Activated CD8-positive, alpha-beta memory T cell treated with anti-CD3 and anti-CD28 coated beads for 36 hours (primary cell): Measurements from ENCODE around the gene LPAR3. TPM values are rescaled to one million over a fixed set of nuclear protein-coding genes. Genes with fewer than 3 reads are reported as not detected.

Experiments
- CTCF ChIA-PET: fragments of 350-600 bp; sonication (Branson Sonifier 250); formaldehyde crosslinking; loops from one replicate; lab custom pipeline; 2021; ENCODE audit warnings: antibody characterized with exemption; lab: Charles Lee
- POLR2A ChIA-PET: fragments of 350-600 bp; sonication (Branson Sonifier 250); formaldehyde crosslinking; loops from one replicate; lab custom pipeline; 2021; ENCODE audit warnings: antibody characterized with exemption; lab: Charles Lee
- total RNA-seq, 2 experiments: library from RNA; stranded (reverse); gene quantifications; one replicate each; pipeline ENCODE4 v1.2.3, GENCODE V29; 2021

Gene LPAR3
- total RNA-seq, 2 experiments from 2014 or later, result 0.84 to 0.92 TPM

GRCh38 chr1:84795213-84795612 is 97.8 kb downstream of the LPAR3 start:
- ChIA-PET CTCF (no interaction called here), POLR2A (no interaction called here)

DNA sequence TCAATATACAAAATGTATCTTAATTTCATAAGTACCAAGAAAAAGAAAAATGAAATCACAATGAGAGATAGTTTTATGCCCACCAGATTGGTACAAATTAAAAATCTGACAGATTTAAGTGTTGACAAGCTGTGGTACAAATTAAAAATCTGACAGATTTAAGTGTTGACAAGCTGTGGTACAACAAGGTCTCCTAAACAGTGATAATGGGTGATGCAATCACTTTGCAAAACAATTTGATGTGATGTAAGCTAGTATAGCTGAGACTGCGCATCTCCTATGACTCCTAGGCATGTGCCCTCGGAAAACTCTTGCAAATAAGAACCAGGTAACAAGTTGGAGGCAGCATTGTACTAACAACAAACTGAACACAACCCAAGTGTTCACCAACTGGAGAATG is 100.6 kb downstream of the LPAR3 start:
- CTCF ChIA-PET, result no interaction called here
- POLR2A ChIA-PET, result no interaction called here

DNA sequence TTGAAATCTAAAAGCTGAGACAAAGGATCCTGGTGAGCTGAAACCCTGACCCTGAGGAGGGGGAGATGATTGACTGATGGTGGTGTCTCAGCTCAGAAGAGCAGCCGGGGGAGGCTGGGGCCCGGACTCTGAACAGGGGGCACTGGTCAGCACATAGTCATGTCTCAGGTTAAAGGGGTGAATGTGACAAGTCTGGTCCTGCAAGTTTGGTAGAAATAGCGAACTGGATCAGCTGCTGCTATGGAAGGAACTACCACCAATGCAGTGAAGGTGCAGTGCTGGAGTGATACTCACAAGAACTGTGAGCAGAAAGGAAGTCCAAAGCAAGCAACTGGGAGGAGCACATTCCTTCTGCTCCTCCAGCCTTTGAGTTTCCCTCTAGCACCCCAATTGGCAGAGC is 104.0 kb downstream of the LPAR3 start:
- ChIA-PET POLR2A (no interaction called here), CTCF (interaction anchor here (1.4 kb wide), 1 partner anchor 35 kb away, joined by 4 read pairs; no protein-coding TSS in a partner anchor)

DNA sequence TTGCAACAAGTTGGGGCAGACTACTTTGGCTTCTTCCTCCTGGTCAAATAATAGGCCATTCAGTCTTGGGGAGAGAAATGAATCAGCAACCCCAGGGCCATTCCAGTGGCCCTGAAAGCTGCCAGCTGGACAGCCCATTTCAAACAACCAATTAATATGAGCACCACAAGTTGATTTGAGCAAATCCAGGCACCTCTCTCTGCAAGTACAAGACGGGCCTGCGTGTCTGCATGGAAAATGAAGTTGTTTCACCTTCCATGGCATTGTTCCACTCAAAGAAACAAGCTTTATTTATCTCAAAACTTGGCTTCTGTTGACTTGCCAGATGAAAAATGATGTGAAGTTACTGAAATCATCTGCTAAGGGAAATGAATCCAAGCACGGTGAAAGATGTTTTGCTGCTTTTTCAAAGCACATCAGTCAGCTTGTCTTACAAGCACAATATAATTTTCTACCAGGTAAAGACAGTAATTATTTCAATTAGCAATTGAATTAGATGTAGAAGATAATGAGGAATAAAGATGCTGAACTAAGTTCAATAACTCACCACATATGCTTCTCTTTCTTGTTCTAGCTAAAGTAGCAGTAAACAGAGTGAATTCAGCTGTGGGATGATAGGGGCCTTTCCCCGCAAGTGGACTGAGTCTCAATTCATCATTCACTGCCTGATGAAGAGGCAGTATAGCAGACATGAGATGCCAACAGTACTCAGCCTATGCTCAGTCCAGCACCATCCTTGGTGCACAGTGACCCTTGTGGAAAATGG is 107.6 kb downstream of the LPAR3 start:
- POLR2A ChIA-PET, result no interaction called here
- CTCF ChIA-PET, result interaction anchor here (2.5 kb wide), 1 partner anchor 14 kb away, joined by 5 read pairs; no protein-coding TSS in a partner anchor

GRCh38 chr1:84782881-84783280 is 110.1 kb downstream of the LPAR3 start:
- POLR2A ChIA-PET, result no interaction called here
- CTCF ChIA-PET, result interaction anchor here (0.6 to 2.5 kb wide), 12 partner anchors 11 to 340 kb away, joined by 3 to 9 read pairs (median 4); no protein-coding TSS in a partner anchor

- ChIA-PET CTCF (interaction anchor here (0.6 to 2.0 kb wide), 13 partner anchors 8 to 340 kb away, joined by 3 to 9 read pairs (median 4); no protein-coding TSS in a partner anchor), POLR2A (no interaction called here)
Measured at GRCh38 chr1:84781946-84782771, 110.8 kb downstream of the LPAR3 start.

- ChIA-PET CTCF (interaction anchor here (0.5 to 0.6 kb wide), 2 partner anchors 330 to 828 kb away, joined by 3 to 4 read pairs; no protein-coding TSS in a partner anchor), POLR2A (no interaction called here)
Measured at GRCh38 chr1:84780000-84780716, 112.8 kb downstream of the LPAR3 start.

- CTCF ChIA-PET, result interaction anchor here (1.0 kb wide), 2 partner anchors 19 to 160 kb away, joined by 3 read pairs; no protein-coding TSS in a partner anchor
- POLR2A ChIA-PET, result no interaction called here
Measured at GRCh38 chr1:84776639-84777038, 116.4 kb downstream of the LPAR3 start.

GRCh38 chr1:84775535-84775920 is 117.5 kb downstream of the LPAR3 start:
- ChIA-PET CTCF (interaction anchor here (1.0 kb wide), 1 partner anchor 18 kb away, joined by 3 read pairs; no protein-coding TSS in a partner anchor), POLR2A (no interaction called here)

GRCh38 chr1:84774669-84775534 is 118.1 kb downstream of the LPAR3 start:
- ChIA-PET CTCF (interaction anchor here (1.0 kb wide), 1 partner anchor 7 kb away, joined by 4 read pairs; no protein-coding TSS in a partner anchor), POLR2A (no interaction called here)

DNA sequence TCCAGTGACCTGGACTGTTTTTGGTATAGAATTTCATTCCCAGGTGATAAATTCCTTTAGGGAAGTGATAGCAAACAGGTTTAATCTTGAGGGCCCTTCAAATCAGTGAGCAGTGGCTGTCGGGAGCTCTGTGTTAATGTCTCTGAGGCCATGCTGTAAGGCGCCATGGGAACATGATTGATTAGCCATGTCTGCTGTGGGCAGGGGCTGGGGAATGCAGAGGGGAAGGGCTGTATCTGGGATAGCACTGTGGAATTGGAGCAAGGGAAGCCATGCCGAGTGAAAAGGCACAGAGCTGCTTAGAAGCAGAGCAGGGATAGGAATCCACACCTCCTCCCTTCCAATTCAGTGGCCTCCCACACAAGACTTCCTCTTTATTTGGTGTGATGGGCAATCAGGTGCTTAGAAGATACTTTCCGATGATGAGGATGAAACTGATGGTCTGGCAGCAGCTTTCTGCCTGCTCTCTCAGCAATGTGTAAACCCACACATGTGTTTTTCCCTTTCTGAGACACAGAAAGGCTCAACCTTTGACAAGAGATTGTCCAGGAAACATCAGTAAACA is 119.0 kb downstream of the LPAR3 start:
- POLR2A ChIA-PET, result no interaction called here
- CTCF ChIA-PET, result interaction anchor here (1.0 to 2.3 kb wide), 2 partner anchors 8 to 20 kb away, joined by 4 to 7 read pairs; no protein-coding TSS in a partner anchor

- POLR2A ChIA-PET, result no interaction called here
- CTCF ChIA-PET, result interaction anchor here (1.3 to 2.3 kb wide), 6 partner anchors 9 to 336 kb away, joined by 3 to 10 read pairs (median 6); no protein-coding TSS in a partner anchor
Measured at GRCh38 chr1:84773195-84773594, 119.8 kb downstream of the LPAR3 start.

- ChIA-PET CTCF (interaction anchor here (0.5 to 2.3 kb wide), 13 partner anchors 10 to 470 kb away, joined by 3 to 10 read pairs (median 4); no protein-coding TSS in a partner anchor), POLR2A (no interaction called here)
Measured at GRCh38 chr1:84772428-84772943, 120.5 kb downstream of the LPAR3 start.

DNA sequence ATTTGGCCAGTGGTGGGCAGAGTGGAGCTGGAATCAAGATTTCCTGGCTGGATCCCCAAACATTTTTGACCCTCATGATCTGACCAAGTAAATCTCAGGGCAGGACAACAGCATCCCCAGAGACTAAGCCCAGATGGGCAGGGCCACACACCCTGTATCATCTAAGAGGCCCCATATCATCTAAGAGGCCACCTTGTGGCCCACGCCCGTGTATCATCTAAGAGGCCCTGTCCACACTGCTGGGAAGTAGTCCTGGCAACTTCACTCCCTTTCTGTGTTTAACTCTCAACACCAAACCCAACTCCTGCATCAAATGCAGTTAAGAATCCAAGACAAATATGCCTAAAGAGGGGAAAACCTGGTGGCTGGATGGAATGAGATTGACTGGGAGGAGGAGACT is 121.1 kb downstream of the LPAR3 start:
- CTCF ChIA-PET, result interaction anchor here (0.7 to 2.3 kb wide), 12 partner anchors 11 to 469 kb away, joined by 3 to 10 read pairs (median 4); no protein-coding TSS in a partner anchor

GRCh38 chr1:84770481-84770880 is 122.5 kb downstream of the LPAR3 start:
- POLR2A ChIA-PET, result no interaction called here
- CTCF ChIA-PET, result no interaction called here

More for the DNA sequence above, 121.1 kb downstream of the LPAR3 start:
- POLR2A ChIA-PET, result no interaction called here

DNA sequence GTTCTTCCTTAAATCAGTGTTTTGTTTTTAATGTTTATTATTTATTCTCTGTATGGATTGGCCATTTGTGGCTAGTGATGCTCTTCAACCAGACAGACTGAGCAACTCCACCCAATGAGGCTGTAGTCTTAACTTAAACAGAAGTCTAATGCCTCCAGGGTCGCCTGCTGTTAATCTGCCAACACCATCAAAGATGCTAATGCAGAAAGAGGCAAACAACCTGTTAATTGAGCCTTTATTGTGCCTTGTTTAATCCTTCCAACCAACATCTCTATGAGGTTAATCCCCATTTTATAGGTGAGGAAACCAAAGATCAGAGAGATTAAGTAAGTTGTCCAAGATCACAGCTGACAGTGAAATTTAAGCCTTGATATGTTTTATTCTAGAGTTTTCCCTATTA is 123.4 kb downstream of the LPAR3 start:
- POLR2A ChIA-PET, result no interaction called here
- CTCF ChIA-PET, result no interaction called here

DNA sequence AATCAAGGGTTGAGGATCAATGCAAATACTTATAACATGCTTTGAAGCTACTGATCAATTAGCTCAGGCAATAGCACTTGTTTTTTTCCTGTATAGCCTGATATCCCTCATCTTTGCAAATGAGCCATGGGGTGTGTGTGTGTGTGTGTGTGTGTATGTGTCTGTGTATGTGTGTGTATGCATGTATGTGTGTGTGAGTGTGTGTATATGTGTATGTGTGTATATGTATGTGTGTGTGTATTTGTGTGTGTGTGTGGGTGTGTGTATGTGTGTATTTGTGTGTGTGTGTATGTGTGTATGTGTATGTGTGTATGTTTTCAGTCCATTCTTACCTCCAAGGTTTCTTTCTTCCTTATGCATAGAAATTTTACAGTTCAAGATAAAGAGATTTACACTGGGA is 124.4 kb downstream of the LPAR3 start:
- ChIA-PET CTCF (no interaction called here), POLR2A (no interaction called here)
